ENCODE results near the gene UBAC2. TPM values are rescaled to one million over a fixed set of nuclear protein-coding genes. Genes with fewer than 3 reads are reported as not detected.

Gene UBAC2
- total and polyA plus RNA-seq, 11 donors, result 32.6 to 66.9 (median 48.5) TPM

- H3K27ac ChIP-seq, result no peak overlapping the region
- DNase-seq (no peak), ATAC-seq (no peak)
- H3K9me3 ChIP-seq, result no peaks in the 10 kb centered on the region
- H3K4me1 ChIP-seq, result no peaks in the 10 kb centered on the region
- 80 to 100% (median 89%) methylated on average over 2 of the region's 2 CpGs for WGBS, 4 donors
- intact Hi-C loops (cut with DNase I), result no loop called here
- peaks cover 0 to 96% (median 0%) of the 10 kb centered on the region in 9 donors for H3K27me3 ChIP-seq
- TF ChIP-seq, protein P1, sequence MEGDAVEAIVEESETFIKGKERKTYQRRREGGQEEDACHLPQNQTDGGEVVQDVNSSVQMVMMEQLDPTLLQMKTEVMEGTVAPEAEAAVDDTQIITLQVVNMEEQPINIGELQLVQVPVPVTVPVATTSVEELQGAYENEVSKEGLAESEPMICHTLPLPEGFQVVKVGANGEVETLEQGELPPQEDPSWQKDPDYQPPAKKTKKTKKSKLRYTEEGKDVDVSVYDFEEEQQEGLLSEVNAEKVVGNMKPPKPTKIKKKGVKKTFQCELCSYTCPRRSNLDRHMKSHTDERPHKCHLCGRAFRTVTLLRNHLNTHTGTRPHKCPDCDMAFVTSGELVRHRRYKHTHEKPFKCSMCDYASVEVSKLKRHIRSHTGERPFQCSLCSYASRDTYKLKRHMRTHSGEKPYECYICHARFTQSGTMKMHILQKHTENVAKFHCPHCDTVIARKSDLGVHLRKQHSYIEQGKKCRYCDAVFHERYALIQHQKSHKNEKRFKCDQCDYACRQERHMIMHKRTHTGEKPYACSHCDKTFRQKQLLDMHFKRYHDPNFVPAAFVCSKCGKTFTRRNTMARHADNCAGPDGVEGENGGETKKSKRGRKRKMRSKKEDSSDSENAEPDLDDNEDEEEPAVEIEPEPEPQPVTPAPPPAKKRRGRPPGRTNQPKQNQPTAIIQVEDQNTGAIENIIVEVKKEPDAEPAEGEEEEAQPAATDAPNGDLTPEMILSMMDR (IDR thresholded peaks at IDR 0.05), result no peak
- TF ChIP-seq POLR2A (IDR thresholded peaks at IDR 0.05), result no peak
- H3K4me3 ChIP-seq, result no peak overlapping the region
- H3K36me3 ChIP-seq, result no peaks in the 10 kb centered on the region
Observed at GRCh38 chr13:99154064-99154463, 46.6 kb upstream of the UBAC2 start.

GRCh38 chr13:99155821-99156220 lies 44.8 kb upstream of the UBAC2 start:
- 93 to 97% (median 95%) methylated on average over 4 to 5 of the region's 5 CpGs for WGBS, 4 donors
- no peak overlapping the region for H3K27ac ChIP-seq
- H3K4me1 ChIP-seq, result peaks cover 0 to 5% (median 0%) of the 10 kb centered on the region in 12 donors
- H3K27me3 ChIP-seq, result peaks cover 0 to 95% (median 0%) of the 10 kb centered on the region in 9 donors
- DNase-seq (no peak), ATAC-seq (no peak)
- no peak overlapping the region for H3K4me3 ChIP-seq
- intact Hi-C loops (cut with DNase I), result no loop called here
- no peaks in the 10 kb centered on the region for H3K36me3 ChIP-seq
- no peak for TF ChIP-seq POLR2A (IDR thresholded peaks at IDR 0.05)
- TF ChIP-seq, protein P1 (IDR thresholded peaks at IDR 0.05), result no peak
- H3K9me3 ChIP-seq, result no peaks in the 10 kb centered on the region

GRCh38 chr13:99157046-99157445 lies 43.6 kb upstream of the UBAC2 start:
- no peaks in the 10 kb centered on the region for H3K9me3 ChIP-seq
- peaks cover 0 to 95% (median 0%) of the 10 kb centered on the region in 9 donors for H3K27me3 ChIP-seq
- DNase-seq (no peak), ATAC-seq (no peak)
- H3K36me3 ChIP-seq, result no peaks in the 10 kb centered on the region
- WGBS, 4 donors, result 57 to 70% (median 63%) methylated on average over 5 of the region's 5 CpGs
- no peak for TF ChIP-seq POLR2A (IDR thresholded peaks at IDR 0.05)
- TF ChIP-seq, protein P1 (IDR thresholded peaks at IDR 0.05), result no peak
- intact Hi-C loops (cut with DNase I), result no loop called here
- H3K4me3 ChIP-seq, result no peak overlapping the region
- peaks cover 0 to 5% (median 0%) of the 10 kb centered on the region in 12 donors for H3K4me1 ChIP-seq
- no peak overlapping the region for H3K27ac ChIP-seq

DNA sequence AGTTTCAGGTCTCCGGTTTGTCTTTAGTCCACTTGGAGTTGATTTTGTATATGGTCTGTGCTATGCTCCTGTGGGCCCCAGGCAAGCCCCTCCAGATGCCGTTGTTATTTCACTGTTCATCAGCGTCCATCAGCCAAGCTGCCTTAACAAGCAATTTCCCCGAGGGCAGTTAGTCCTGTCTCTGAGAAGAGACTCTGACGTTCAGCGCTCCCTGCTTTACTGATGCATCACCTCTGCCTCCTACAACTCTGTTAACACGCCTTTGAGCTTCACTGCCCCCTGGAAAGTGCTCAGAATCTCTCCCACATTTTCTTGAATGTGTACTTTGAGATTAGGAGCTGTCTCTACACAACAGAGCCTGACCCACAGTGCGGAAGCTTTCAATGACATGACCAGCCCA lies 41.8 kb upstream of the UBAC2 start:
- no peak overlapping the region for H3K27ac ChIP-seq
- TF ChIP-seq, protein P1 (IDR thresholded peaks at IDR 0.05), result no peak
- no peak for TF ChIP-seq POLR2A (IDR thresholded peaks at IDR 0.05)
- H3K4me3 ChIP-seq, result no peak overlapping the region
- H3K36me3 ChIP-seq, result no peaks in the 10 kb centered on the region
- peaks cover 0 to 5% (median 0%) of the 10 kb centered on the region in 12 donors for H3K4me1 ChIP-seq
- WGBS, 4 donors, result 54 to 74% (median 63%) methylated on average over 8 of the region's 8 CpGs
- no peaks in the 10 kb centered on the region for H3K9me3 ChIP-seq
- intact Hi-C loops (cut with DNase I), result no loop called here
- H3K27me3 ChIP-seq, result peaks cover 0 to 89% (median 0%) of the 10 kb centered on the region in 9 donors
- DNase-seq, result no peak
- no peak for ATAC-seq

All from heart left ventricle (tissue), 16 donors.